HUES6 (cell line): ENCODE results near the gene ENTHD1.

Experiments used
- H3K27ac ChIP-seq: 2 replicates; pipeline ENCODE4 v1.7.0; 2013; ENCODE audit warnings: low read depth, mild to moderate bottlenecking, low read length, inconsistent platforms
- H3K27me3 ChIP-seq: 2 replicates; pipeline ENCODE4 v1.6.1; 2013; ENCODE audit warnings: low read length; ENCODE audit not compliant: control insufficient read depth, insufficient read depth
- H3K36me3 ChIP-seq: 2 replicates; pipeline ENCODE4 v1.6.1; 2013; ENCODE audit warnings: low read length; ENCODE audit not compliant: control insufficient read depth, insufficient read depth
- H3K4me1 ChIP-seq: 2 replicates; pipeline ENCODE4 v1.6.1; 2013; ENCODE audit warnings: low read length; ENCODE audit not compliant: control insufficient read depth, insufficient read depth
- H3K4me3 ChIP-seq: 2 replicates; pipeline ENCODE4 v1.5.1; 2013; ENCODE audit warnings: low read depth, low read length
- H3K9ac ChIP-seq: one replicate; pipeline ENCODE4 v1.6.1; 2013; ENCODE audit warnings: mild to moderate bottlenecking, low read length
- H3K9me3 ChIP-seq: 2 replicates; pipeline ENCODE4 v1.6.1; 2013; ENCODE audit warnings: low read depth, low read length; ENCODE audit not compliant: control insufficient read depth, insufficient read depth

ENTHD1 gene

DNA sequence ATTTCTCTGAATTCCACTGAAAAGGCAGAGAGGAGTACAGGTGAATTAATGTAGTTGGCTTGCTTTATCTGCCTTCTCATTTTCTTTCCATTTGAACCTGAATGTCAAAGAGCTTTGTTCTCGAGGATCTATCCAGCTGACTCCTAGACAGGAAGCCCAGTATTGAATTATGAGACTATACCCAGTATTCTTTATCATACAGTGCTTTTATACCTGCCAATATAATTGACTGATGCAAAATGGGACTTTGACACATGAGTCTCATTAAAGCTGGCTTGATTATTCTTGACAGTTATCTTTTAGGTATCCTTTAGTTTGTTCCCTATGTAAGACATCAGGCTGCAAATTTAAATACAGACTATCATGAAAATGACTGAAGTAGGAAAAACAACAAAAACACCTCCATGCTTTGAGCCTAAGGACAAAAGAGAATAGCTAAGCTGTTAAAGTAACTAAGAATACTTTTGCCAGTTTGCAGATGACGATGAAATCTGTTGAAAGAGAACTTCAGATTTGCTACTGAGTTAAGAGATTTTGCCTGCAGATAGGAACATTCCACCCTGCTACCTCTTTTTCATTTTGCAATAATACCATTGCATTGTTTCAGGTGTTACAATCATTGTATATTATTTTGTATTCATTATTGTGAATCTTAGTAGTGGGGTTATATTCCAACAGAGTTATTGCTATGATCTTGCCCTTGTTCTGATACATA, 117.1 kb downstream of the ENTHD1 start:
- H3K27me3 ChIP-seq: no peaks in the 10 kb centered on the region
- no peak overlapping the region for H3K4me3 ChIP-seq
- H3K27ac ChIP-seq: no peak overlapping the region
- H3K9me3 ChIP-seq: no peaks in the 10 kb centered on the region
- peaks cover 4% of the 10 kb centered on the region; the same call in 1 of the 2 replicates for H3K4me1 ChIP-seq
- H3K9ac ChIP-seq: no peak overlapping the region
- no peaks in the 10 kb centered on the region for H3K36me3 ChIP-seq

- Histone ChIP-seq H3K27me3 (peaks cover 2% of the 10 kb centered on the region), H3K9ac (no peak overlapping the region), H3K4me1 (peaks cover 4% of the 10 kb centered on the region; the same call in 1 of the 2 replicates), H3K9me3 (no peaks in the 10 kb centered on the region), H3K27ac (no peak overlapping the region), H3K4me3 (no peak overlapping the region), H3K36me3 (no peaks in the 10 kb centered on the region)
Measured at GRCh38 chr22:39773976-39774539, 119.5 kb downstream of the ENTHD1 start.

DNA sequence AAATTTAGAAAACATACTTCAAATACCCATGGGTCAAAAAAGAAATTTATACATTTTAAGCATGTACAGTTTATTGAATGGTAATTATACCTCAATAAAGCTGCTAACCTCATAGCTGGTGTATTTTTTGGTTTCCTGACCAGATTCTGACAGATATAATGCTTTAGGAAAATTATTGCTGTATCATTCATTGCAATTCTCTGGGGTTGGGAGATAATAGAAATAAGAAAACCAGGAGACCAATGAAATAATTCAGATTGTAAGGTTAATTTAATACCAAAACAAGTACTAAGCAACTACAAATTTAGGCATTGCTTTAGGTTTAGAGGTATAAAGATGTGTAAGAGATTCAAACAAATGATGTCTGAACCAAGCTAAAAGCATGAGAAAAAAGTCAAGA, 120.1 kb downstream of the ENTHD1 start:
- H3K4me1 ChIP-seq: peaks cover 4% of the 10 kb centered on the region; the same call in 1 of the 2 replicates
- peaks cover 2% of the 10 kb centered on the region for H3K27me3 ChIP-seq
- H3K36me3 ChIP-seq: no peaks in the 10 kb centered on the region
- no peak overlapping the region for H3K4me3 ChIP-seq
- H3K27ac ChIP-seq: no peak overlapping the region
- no peaks in the 10 kb centered on the region for H3K9me3 ChIP-seq
- H3K9ac ChIP-seq: no peak overlapping the region

- Histone ChIP-seq H3K4me1 (peaks cover 4% of the 10 kb centered on the region; the same call in 1 of the 2 replicates), H3K9me3 (no peaks in the 10 kb centered on the region), H3K36me3 (no peaks in the 10 kb centered on the region), H3K27ac (no peak overlapping the region), H3K9ac (no peak overlapping the region), H3K27me3 (peaks cover 2% of the 10 kb centered on the region), H3K4me3 (no peak overlapping the region)
Measured at GRCh38 chr22:39771486-39771885, 122.1 kb downstream of the ENTHD1 start.

DNA sequence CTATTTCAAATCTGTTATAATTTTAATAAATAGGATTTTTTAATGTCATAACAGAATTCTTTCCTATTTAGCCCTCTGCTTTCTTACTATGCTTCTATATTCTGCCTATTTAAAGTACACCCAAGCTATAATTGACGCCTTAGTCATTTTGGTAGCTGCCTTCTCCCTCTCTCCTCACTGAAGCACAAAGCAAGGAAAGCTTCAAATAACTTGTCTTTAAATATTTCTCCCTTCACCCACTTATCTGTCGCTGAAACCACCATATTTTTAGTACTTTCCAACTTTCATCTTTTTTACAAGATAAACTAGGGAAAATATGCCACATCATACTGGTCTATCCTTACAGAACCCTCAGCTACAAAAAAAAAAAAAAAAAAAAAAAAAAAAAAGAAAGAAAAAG, 127.9 kb downstream of the ENTHD1 start:
- H3K27me3 ChIP-seq: peaks cover 2% of the 10 kb centered on the region
- H3K27ac ChIP-seq: no peak overlapping the region
- H3K4me3 ChIP-seq: no peak overlapping the region
- no peak overlapping the region for H3K9ac ChIP-seq
- H3K36me3 ChIP-seq: no peaks in the 10 kb centered on the region
- no peaks in the 10 kb centered on the region for H3K4me1 ChIP-seq
- no peaks in the 10 kb centered on the region for H3K9me3 ChIP-seq

DNA sequence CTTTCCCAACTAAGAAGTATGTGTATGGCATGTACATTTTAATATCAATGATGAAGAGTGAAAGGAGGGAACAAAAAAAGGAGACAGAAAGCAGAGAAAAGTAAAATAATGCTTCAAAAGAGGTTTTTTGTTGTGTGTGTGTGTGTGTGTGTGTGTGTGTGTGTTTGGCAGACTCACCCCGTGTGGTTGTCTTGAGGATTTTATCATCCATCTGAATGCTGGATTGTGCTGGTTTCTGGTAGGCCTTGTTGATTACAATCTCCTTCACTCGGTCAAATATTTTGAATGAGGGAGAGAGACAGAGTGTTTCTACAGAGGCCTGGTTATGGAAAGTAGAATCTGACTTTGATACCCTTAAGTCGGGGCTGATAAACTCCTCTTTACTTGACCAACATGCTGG, 128.5 kb downstream of the ENTHD1 start:
- H3K4me3 ChIP-seq: no peak overlapping the region
- no peak overlapping the region for H3K27ac ChIP-seq
- H3K4me1 ChIP-seq: no peaks in the 10 kb centered on the region
- H3K36me3 ChIP-seq: no peaks in the 10 kb centered on the region
- peaks cover 2% of the 10 kb centered on the region for H3K27me3 ChIP-seq
- H3K9me3 ChIP-seq: no peaks in the 10 kb centered on the region
- no peak overlapping the region for H3K9ac ChIP-seq

- Histone ChIP-seq H3K9me3 (no peaks in the 10 kb centered on the region), H3K27me3 (no peaks in the 10 kb centered on the region), H3K36me3 (no peaks in the 10 kb centered on the region), H3K4me1 (no peaks in the 10 kb centered on the region), H3K27ac (no peak overlapping the region), H3K9ac (no peak overlapping the region), H3K4me3 (no peak overlapping the region)
Measured at GRCh38 chr22:39763276-39763675, 130.3 kb downstream of the ENTHD1 start.

DNA sequence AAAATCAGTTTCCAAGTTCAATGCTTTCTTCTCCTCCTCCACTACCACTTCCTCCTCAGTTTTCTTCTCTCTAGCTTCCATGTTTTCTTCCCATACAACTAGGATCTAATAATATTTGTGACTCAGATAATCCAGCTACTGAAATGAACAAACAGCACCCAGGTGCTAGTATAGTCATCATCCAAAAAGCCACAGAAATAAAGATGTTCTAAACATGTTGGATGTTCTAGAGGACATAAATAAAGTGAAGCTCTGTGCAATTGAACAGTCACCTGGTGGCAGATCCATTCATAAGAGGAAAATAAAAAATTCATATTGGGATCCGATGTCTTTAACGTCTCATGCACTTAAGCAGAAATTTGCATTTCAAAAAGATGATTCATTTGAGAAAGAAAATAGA, 142.8 kb downstream of the ENTHD1 start:
- H3K36me3 ChIP-seq: no peaks in the 10 kb centered on the region
- no peak overlapping the region for H3K27ac ChIP-seq
- no peak overlapping the region for H3K9ac ChIP-seq
- H3K27me3 ChIP-seq: no peaks in the 10 kb centered on the region
- no peaks in the 10 kb centered on the region for H3K4me1 ChIP-seq
- no peaks in the 10 kb centered on the region for H3K9me3 ChIP-seq
- no peak overlapping the region for H3K4me3 ChIP-seq

DNA sequence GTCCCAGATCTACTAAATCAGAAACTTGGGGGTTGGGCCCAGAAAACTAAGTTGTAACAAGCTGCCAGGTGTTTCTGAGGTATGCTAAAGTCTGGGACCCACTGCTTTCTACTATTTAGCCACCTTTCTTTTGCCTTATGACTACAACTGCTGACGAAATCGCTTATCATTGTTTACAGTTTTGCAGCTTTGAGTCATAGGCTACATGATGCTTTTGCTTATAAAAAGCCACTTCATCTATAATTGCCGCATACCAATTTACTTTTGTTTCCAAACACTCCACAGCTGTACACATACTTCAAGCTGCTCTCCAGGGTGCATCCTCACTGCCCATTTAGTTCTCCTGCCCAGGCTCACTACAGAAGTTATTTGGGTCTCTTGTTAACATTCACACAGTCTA, 144.7 kb downstream of the ENTHD1 start:
- H3K9me3 ChIP-seq: no peaks in the 10 kb centered on the region
- no peaks in the 10 kb centered on the region for H3K27me3 ChIP-seq
- H3K27ac ChIP-seq: no peak overlapping the region
- no peak overlapping the region for H3K4me3 ChIP-seq
- no peaks in the 10 kb centered on the region for H3K4me1 ChIP-seq
- H3K9ac ChIP-seq: no peak overlapping the region
- H3K36me3 ChIP-seq: no peaks in the 10 kb centered on the region

DNA sequence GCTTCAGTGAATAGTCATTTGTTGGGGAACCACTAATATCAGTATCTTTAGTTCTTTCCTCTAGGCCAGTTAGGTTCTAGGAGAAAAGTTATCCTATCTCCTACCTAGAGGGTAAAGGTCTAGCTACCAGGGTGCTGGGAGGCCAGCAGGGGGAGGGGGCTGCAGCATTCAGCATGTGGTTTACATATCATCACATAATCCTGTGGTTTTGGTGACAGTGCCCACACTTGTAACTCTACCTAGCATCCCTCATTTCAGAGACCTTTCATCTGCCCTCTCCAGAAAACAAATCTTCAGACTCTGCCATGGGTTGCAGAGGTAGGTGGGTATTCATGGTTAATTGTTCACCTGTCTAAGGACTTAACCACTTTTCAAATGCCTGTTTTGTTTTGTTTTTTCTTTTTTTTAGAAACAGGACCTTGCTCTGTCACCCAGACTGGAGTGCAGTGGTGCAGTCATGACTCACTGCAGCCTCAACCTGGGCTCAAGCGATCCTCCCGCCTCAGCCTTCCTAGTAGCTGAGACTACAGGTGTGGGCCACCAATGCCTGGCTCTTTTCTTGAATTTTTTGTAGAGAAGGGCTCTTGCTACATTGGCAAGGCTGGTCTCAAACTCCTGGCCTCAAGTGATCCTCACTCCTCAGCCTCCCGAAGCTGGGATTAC, 146.8 kb downstream of the ENTHD1 start:
- Histone ChIP-seq H3K9me3 (no peaks in the 10 kb centered on the region), H3K9ac (no peak overlapping the region), H3K4me3 (no peak overlapping the region), H3K36me3 (no peaks in the 10 kb centered on the region), H3K4me1 (no peaks in the 10 kb centered on the region), H3K27ac (no peak overlapping the region), H3K27me3 (no peaks in the 10 kb centered on the region)

- H3K9ac ChIP-seq: no peak overlapping the region
Measured at GRCh38 chr22:39745789-39746188, 147.8 kb downstream of the ENTHD1 start.

More at GRCh38 chr22:39745789-39746188, 147.8 kb downstream of the ENTHD1 start:
- H3K27me3 ChIP-seq: no peaks in the 10 kb centered on the region
- H3K4me3 ChIP-seq: no peak overlapping the region
- no peaks in the 10 kb centered on the region for H3K9me3 ChIP-seq
- H3K36me3 ChIP-seq: no peaks in the 10 kb centered on the region
- no peaks in the 10 kb centered on the region for H3K4me1 ChIP-seq
- no peak overlapping the region for H3K27ac ChIP-seq
